Thyroid gland (tissue), 4 donors: ENCODE measurements around the gene MB21D2.

Source experiments
- CTCF ChIP-seq, 6 experiments: fragments of 200-600 bp in 3 of 6; fragments of 450-650 bp in 3 of 6; sonication (generic) in 3 of 6; IDR thresholded peaks; one replicate each; pipeline ENCODE4 v1.5.1; 2016 to 2019; ENCODE audit warnings: antibody characterized with exemption in 6 of 6, mild to moderate bottlenecking in 2 of 6, inconsistent platforms in 1 of 6, moderate library complexity in 1 of 6
- POLR2A ChIP-seq, 2 donors: fragments of 450-650 bp; IDR thresholded peaks; one replicate each; pipeline ENCODE4 v1.6.1; 2017; ENCODE audit warnings: antibody characterized with exemption in 2 of 2, mild to moderate bottlenecking in 2 of 2, moderate library complexity in 1 of 2

- TF ChIP-seq CTCF (IDR thresholded peaks at IDR 0.05) = no peak
- no peak for TF ChIP-seq POLR2A (IDR thresholded peaks at IDR 0.05)
Observed at GRCh38 chr3:192778508-192778907, 139.1 kb downstream of the MB21D2 start.
